RWPE1 (cell line): ENCODE measurements around the gene BCAN.

Experiments used
- CTCF ChIA-PET: fragments of 350-600 bp; sonication (Branson Sonifier 250); formaldehyde crosslinking; extraction: SDS; loops from one replicate; lab custom pipeline; 2021; lab: Yijun Ruan, JAX
- POLR2A ChIA-PET: fragments of 400-600 bp; formaldehyde crosslinking; extraction: SDS; loops from one replicate; lab custom pipeline; 2020; ENCODE audit warnings: antibody characterized with exemption; ENCODE audit not compliant: low non-redundant PET; lab: Yijun Ruan, JAX
- DNase-seq: peaks from one replicate; pipeline ENCODE4 v3.0.0; 2012; ENCODE audit warnings: low spot score
- H3K27ac ChIP-seq: fragments of 450-650 bp; 2 replicates; pipeline ENCODE4 v1.5.1; 2017
- TF ChIP-seq, protein P1 (sequence below): fragments of 450-650 bp; conservative IDR thresholded peaks from 2 replicates; pipeline ENCODE4 v1.5.1; 2017; ENCODE audit warnings: low read depth, mild to moderate bottlenecking

BCAN gene

DNA sequence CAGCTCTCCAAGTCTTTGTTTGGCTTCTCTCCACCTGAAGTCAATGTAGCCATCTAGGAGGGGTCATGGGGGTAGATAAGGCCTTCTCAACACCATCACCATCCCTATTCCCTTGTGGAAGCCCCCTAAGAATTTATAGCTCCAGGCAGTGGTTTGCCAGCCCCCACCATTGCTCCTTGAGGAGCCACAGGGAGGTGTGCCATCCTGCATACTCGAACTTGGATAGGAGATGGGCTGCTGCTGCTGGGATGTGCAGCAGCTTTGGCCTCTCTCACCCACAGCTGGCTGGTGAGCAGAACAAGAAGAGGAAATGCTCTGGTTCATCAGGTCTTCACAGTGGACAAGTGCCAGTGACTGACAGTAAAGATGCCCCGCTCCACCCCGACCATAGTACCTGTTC is 45.5 kb upstream of the BCAN start:
- TF ChIP-seq, protein P1, sequence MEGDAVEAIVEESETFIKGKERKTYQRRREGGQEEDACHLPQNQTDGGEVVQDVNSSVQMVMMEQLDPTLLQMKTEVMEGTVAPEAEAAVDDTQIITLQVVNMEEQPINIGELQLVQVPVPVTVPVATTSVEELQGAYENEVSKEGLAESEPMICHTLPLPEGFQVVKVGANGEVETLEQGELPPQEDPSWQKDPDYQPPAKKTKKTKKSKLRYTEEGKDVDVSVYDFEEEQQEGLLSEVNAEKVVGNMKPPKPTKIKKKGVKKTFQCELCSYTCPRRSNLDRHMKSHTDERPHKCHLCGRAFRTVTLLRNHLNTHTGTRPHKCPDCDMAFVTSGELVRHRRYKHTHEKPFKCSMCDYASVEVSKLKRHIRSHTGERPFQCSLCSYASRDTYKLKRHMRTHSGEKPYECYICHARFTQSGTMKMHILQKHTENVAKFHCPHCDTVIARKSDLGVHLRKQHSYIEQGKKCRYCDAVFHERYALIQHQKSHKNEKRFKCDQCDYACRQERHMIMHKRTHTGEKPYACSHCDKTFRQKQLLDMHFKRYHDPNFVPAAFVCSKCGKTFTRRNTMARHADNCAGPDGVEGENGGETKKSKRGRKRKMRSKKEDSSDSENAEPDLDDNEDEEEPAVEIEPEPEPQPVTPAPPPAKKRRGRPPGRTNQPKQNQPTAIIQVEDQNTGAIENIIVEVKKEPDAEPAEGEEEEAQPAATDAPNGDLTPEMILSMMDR: no peak
- no peak overlapping the region for H3K27ac ChIP-seq
- CTCF ChIA-PET: interaction anchor here (0.6 kb wide), 2 partner anchors 12 to 216 kb away, joined by 3 read pairs; no protein-coding TSS in a partner anchor
- POLR2A ChIA-PET: interaction anchor here (0.6 to 1.6 kb wide), 2 partner anchors 9 to 43 kb away, joined by 3 to 6 read pairs; no protein-coding TSS in a partner anchor
- no peak for DNase-seq

DNA sequence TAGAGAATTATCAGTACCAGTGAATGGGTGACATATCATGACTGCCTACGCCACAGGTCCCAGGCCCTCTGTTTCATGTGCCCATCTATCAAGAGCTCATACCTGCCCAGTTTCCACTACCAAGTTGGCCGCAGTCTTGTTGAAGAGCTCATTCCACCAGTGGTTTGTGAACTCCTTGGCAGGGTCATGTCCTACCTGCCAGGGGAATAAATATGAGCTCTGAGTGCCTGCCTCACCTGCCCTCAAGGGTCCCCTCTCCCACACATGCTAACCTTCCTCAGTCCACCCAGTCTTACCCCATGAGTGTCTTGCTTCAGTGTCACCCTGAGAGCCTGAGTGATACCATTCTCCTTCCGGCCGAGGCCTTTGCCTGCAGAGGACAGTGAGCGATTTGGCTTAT is 43.8 kb upstream of the BCAN start:
- TF ChIP-seq, protein P1: no peak
- POLR2A ChIA-PET: no interaction called here
- H3K27ac ChIP-seq: no peak overlapping the region
- DNase-seq: no peak
- CTCF ChIA-PET: interaction anchor here (0.6 kb wide), 1 partner anchor 10 kb away, joined by 3 read pairs; no protein-coding TSS in a partner anchor

DNA sequence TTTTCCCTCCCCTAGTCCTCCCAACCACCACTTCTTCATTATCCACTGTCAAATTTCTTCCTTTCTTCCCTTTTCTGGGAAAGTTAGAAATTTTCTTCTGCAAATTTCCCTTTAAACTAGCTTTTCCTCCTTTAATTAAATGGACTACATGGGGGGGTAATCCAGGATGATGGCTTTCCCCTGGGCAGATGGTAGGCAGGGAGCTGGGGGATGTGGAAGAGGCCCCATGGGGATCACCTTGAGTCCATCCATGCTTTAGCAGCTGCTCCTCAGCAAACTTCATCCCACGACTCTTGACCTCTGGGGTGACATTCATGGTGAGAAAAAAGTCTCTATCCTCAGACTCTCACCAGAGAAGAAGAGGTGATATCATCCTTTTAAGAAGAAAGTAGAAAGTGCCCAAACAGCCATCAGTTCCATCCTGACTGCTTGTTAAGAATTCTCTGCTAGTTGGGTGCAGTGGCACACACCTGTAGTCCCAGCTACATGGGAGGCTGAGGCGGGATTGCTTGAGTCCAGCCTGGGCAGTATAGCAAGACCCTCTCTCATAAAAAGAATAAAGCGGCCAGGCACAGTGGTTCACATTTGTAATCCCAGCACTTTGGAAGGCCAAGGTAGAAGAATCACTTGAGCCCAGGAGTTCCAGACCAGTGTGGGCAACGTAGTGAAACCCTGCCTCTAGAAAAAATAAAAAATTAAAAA is 43.0 kb upstream of the BCAN start:
- no peak overlapping the region for H3K27ac ChIP-seq
- TF ChIP-seq, protein P1: no peak
- ChIA-PET POLR2A (no interaction called here), CTCF (no interaction called here)
- no peak for DNase-seq

DNA sequence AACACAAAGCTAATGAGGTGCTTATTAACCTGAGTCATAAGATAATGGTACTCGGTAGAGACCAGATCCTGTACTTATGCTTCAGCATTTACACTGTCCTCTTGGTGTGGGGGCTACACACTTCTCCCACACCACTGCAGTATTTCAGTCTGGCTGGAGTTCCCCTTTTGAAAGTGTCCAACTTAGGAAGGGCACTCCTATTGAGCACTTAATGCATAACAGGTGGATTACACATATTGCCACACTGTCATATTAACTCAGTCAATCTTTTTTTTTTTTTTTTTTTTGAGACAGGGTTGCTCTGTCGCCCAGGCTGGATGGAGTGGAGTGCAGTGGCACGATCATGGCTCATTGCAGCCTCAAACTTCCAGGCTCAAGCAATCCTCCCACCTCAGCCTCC is 42.1 kb upstream of the BCAN start:
- no peak overlapping the region for H3K27ac ChIP-seq
- CTCF ChIA-PET: interaction anchor here (0.6 kb wide), 1 partner anchor 106 kb away, joined by 4 read pairs; no protein-coding TSS in a partner anchor
- no peak for DNase-seq
- POLR2A ChIA-PET: no interaction called here
- TF ChIP-seq, protein P1: no peak

DNA sequence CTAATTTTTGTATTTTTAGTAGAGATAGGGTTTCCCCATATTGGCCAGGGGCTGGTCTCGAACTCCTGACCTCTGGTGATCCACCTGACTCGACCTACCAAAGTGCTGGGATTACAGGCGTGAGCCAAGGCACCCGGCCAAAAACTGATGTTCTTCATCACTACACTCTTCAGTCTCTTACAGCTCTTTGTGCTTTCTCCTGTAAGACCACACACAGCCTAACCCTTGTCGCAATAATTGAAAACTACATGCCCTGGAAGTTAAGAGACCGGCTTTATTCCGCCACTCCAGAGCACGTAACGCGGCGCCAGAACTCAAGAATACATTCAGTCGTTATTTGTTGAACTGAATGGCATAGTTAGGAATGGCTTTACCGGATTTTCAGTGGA is 41.2 kb upstream of the BCAN start:
- ChIA-PET POLR2A (interaction anchor here (1.4 kb wide), 1 partner anchor 97 kb away, joined by 3 read pairs; no protein-coding TSS in a partner anchor), CTCF (interaction anchor here (0.5 to 0.6 kb wide), 2 partner anchors 107 to 146 kb away, joined by 3 to 4 read pairs; no protein-coding TSS in a partner anchor)
- no peak for DNase-seq
- H3K27ac ChIP-seq: peak overlapping the region; percentile 87
- TF ChIP-seq, protein P1: no peak

DNA sequence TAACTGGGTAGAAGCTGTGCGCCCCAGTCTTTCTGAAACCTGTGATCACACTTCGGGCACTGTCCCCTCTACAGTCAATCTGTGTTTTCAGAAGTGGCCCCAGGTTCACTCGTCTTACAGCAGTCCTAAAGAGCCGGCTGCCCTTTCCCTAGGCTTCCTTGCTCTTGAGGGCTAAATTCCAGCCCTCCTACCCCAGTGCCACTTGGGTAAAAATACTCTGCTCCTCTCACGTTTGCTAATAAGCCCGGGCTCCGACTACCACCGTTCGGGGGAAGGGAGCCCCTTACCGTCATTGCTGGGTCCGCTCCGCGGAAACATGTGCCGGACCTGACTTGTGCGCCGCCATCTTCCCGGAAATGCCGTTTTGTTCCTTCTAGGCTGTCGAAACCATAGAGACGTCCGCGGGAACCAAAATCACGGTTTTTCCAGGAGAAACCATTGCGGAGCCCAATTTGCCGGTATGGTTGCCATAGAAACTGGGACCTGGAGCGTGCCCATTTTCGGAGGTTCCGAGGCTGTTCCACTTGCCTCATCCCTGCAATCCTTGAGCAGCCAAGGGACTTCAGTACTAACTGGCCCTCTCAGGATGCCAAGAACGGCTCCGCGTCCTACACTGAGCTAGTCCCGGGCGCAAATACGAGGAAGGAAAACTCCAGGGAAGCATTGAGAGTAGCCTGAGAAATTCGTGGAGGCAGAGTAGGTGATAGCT is 40.6 kb upstream of the BCAN start, which contains the start of gene GPATCH4:
Gene GPATCH4 (minus strand): TSS at position 358 of the 709 bp plus-strand sequence.
- peak within 1 kb of the TSS; percentile 87 for H3K27ac ChIP-seq
- CTCF ChIA-PET: interaction anchor here (0.5 to 1.1 kb wide), 3 partner anchors 15 to 146 kb away, joined by 3 read pairs; no protein-coding TSS in a partner anchor
- TF ChIP-seq, protein P1: no peak
- DNase-seq: peak; percentile 76
- POLR2A ChIA-PET: interaction anchor here (0.9 to 1.4 kb wide), 2 partner anchors 10 to 98 kb away, joined by 3 to 8 read pairs; partner anchors contain the start of gene NAXE
